ENCODE results near the gene SRCAP. TPM values are rescaled to one million over a fixed set of nuclear protein-coding genes. Genes with fewer than 3 reads are reported as not detected.

Gene SRCAP
- total RNA-seq, 1 experiment from 2014 or later: 58.5 TPM

DNA sequence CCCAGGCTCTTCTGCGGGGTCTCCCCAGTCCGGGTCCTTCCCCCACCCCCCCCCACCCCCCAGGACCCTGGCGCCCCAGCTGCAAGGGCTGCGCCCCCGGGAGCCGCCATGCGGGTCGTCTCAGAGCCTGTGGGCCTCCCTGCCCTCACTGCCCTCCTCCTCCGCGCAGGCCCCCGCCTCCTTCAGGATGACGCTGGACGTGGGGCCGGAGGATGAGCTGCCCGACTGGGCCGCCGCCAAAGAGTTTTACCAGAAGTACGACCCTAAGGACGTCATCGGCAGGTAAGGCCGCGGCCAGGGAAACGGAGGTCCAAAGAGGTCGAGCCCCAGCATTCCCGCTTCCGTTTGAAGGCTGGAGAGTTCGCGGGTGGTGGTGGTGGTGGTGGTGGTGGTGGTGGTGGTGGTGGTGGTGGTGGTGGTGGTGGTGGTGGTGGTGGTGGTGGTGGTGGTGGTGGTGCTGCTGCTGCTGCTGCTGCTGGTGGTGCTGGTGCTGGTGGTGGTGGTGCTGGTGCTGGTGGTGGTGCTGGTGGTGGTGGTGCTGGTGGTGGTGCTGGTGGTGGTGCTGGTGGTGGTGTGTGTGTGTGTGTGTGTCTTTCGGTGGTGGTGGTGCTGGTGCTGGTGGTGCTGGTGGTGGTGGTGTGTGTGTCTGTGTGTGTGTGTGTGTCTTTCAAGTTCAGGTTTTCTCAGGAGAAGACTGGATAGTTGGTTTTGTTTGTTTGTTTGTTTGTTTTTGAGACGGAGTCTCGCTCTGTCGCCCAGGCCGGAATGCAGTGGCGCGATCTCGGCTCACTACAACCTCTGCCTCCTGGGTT is 49.9 kb downstream of the SRCAP start (continued):
- TF ChIP-seq, protein P1, sequence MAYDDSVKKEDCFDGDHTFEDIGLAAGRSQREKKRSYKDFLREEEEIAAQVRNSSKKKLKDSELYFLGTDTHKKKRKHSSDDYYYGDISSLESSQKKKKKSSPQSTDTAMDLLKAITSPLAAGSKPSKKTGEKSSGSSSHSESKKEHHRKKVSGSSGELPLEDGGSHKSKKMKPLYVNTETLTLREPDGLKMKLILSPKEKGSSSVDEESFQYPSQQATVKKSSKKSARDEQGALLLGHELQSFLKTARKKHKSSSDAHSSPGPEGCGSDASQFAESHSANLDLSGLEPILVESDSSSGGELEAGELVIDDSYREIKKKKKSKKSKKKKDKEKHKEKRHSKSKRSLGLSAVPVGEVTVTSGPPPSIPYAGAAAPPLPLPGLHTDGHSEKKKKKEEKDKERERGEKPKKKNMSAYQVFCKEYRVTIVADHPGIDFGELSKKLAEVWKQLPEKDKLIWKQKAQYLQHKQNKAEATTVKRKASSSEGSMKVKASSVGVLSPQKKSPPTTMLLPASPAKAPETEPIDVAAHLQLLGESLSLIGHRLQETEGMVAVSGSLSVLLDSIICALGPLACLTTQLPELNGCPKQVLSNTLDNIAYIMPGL (CRISPR knock-in tag; IDR thresholded peaks at IDR 0.05): no peak
- TF ChIP-seq, protein P2, sequence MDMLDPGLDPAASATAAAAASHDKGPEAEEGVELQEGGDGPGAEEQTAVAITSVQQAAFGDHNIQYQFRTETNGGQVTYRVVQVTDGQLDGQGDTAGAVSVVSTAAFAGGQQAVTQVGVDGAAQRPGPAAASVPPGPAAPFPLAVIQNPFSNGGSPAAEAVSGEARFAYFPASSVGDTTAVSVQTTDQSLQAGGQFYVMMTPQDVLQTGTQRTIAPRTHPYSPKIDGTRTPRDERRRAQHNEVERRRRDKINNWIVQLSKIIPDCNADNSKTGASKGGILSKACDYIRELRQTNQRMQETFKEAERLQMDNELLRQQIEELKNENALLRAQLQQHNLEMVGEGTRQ (CRISPR knock-in tag; IDR thresholded peaks at IDR 0.05): no peak
- TF ChIP-seq, protein P3, sequence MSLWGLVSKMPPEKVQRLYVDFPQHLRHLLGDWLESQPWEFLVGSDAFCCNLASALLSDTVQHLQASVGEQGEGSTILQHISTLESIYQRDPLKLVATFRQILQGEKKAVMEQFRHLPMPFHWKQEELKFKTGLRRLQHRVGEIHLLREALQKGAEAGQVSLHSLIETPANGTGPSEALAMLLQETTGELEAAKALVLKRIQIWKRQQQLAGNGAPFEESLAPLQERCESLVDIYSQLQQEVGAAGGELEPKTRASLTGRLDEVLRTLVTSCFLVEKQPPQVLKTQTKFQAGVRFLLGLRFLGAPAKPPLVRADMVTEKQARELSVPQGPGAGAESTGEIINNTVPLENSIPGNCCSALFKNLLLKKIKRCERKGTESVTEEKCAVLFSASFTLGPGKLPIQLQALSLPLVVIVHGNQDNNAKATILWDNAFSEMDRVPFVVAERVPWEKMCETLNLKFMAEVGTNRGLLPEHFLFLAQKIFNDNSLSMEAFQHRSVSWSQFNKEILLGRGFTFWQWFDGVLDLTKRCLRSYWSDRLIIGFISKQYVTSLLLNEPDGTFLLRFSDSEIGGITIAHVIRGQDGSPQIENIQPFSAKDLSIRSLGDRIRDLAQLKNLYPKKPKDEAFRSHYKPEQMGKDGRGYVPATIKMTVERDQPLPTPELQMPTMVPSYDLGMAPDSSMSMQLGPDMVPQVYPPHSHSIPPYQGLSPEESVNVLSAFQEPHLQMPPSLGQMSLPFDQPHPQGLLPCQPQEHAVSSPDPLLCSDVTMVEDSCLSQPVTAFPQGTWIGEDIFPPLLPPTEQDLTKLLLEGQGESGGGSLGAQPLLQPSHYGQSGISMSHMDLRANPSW (CRISPR knock-in tag; conservative IDR thresholded peaks at IDR 0.05; ENCODE audit: low read depth): no peak

DNA sequence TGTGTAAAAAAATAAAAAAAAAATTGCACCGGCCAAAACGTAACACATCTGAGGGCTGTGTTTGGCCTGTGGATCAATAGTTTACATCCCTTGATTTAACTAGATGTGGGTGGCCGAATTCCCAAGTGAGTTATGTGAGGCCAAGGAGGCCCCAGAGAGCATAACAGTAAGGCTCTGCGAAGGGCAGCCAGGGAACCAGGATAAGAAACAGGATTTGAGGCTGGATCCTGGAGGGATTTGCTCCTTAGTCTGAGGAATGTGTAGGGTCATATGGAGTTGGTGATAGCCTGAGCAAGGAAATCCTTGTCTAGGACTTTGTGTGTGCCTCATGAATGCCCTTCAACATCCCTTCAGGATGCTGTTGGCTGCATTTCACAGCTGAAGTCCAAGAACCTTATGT is 51.2 kb downstream of the SRCAP start:
- ATAC-seq (no peak), DNase-seq (ENCODE audit: low spot score) (no peak)
- Mint-ChIP-seq H3K4me3 (peak overlapping the region; percentile 94; the same call in 1 of the 2 replicates), H3K4me1 (peaks cover 7% of the 10 kb centered on the region), H3K27ac (peak overlapping the region; percentile 32; the same call in 1 of the 2 replicates), H3K27me3 (ENCODE audit: low read depth) (no peaks in the 10 kb centered on the region), H3K36me3 (peaks cover 20% of the 10 kb centered on the region), H3K9me3 (no peaks in the 10 kb centered on the region)
- ChIA-PET CTCF (no interaction called here), POLR2A (no interaction called here)
- TF ChIP-seq ZNF138 (CRISPR knock-in tag; conservative IDR thresholded peaks at IDR 0.05) (no peak), IRF2 (CRISPR knock-in tag; IDR thresholded peaks at IDR 0.05; ENCODE audit: borderline replicate concordance, low read depth) (no peak), ZNF281 (CRISPR knock-in tag; IDR thresholded peaks at IDR 0.05) (no peak), CDX4 (CRISPR knock-in tag; IDR thresholded peaks at IDR 0.05; ENCODE audit: borderline replicate concordance) (no peak), ZNF263 (CRISPR knock-in tag; IDR thresholded peaks at IDR 0.05; ENCODE audit: low read depth) (no peak), SMAD4 (CRISPR knock-in tag; IDR thresholded peaks at IDR 0.05) (no peak), GTF2I (CRISPR knock-in tag; conservative IDR thresholded peaks at IDR 0.05) (no peak), JAZF1 (CRISPR knock-in tag; IDR thresholded peaks at IDR 0.05) (no peak), ARID4B (CRISPR knock-in tag; IDR thresholded peaks at IDR 0.05; ENCODE audit: borderline replicate concordance) (no peak)
- TF ChIP-seq, protein P4, sequence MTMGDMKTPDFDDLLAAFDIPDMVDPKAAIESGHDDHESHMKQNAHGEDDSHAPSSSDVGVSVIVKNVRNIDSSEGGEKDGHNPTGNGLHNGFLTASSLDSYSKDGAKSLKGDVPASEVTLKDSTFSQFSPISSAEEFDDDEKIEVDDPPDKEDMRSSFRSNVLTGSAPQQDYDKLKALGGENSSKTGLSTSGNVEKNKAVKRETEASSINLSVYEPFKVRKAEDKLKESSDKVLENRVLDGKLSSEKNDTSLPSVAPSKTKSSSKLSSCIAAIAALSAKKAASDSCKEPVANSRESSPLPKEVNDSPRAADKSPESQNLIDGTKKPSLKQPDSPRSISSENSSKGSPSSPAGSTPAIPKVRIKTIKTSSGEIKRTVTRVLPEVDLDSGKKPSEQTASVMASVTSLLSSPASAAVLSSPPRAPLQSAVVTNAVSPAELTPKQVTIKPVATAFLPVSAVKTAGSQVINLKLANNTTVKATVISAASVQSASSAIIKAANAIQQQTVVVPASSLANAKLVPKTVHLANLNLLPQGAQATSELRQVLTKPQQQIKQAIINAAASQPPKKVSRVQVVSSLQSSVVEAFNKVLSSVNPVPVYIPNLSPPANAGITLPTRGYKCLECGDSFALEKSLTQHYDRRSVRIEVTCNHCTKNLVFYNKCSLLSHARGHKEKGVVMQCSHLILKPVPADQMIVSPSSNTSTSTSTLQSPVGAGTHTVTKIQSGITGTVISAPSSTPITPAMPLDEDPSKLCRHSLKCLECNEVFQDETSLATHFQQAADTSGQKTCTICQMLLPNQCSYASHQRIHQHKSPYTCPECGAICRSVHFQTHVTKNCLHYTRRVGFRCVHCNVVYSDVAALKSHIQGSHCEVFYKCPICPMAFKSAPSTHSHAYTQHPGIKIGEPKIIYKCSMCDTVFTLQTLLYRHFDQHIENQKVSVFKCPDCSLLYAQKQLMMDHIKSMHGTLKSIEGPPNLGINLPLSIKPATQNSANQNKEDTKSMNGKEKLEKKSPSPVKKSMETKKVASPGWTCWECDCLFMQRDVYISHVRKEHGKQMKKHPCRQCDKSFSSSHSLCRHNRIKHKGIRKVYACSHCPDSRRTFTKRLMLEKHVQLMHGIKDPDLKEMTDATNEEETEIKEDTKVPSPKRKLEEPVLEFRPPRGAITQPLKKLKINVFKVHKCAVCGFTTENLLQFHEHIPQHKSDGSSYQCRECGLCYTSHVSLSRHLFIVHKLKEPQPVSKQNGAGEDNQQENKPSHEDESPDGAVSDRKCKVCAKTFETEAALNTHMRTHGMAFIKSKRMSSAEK (CRISPR knock-in tag; IDR thresholded peaks at IDR 0.05; ENCODE audit: borderline replicate concordance): no peak
- TF ChIP-seq, protein P5, sequence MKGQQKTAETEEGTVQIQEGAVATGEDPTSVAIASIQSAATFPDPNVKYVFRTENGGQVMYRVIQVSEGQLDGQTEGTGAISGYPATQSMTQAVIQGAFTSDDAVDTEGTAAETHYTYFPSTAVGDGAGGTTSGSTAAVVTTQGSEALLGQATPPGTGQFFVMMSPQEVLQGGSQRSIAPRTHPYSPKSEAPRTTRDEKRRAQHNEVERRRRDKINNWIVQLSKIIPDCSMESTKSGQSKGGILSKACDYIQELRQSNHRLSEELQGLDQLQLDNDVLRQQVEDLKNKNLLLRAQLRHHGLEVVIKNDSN (CRISPR knock-in tag; IDR thresholded peaks at IDR 0.05): no peak

Measured in WTC11 (cell line).